Fibroblast of lung (primary cell): ENCODE results near the gene UGDH.

Experiments
- EZH2 ChIP-seq: IDR thresholded peaks from 2 replicates; pipeline ENCODE4 v1.5.1; 2012; ENCODE audit warnings: low read length, control low read depth, mild to moderate bottlenecking; ENCODE audit errors: missing control alignments
- TF ChIP-seq, protein P1 (sequence below), 2 donors: IDR thresholded peaks in 1 of 2; conservative IDR thresholded peaks in 1 of 2; 1 replicate in 1 of 2; 2 replicates in 1 of 2; pipeline ENCODE4 v1.5.1; 2011 to 2012; ENCODE audit warnings: low read length in 2 of 2, control low read depth in 1 of 2, inconsistent platforms in 1 of 2, low read depth in 1 of 2, mild to moderate bottlenecking in 1 of 2

DNA sequence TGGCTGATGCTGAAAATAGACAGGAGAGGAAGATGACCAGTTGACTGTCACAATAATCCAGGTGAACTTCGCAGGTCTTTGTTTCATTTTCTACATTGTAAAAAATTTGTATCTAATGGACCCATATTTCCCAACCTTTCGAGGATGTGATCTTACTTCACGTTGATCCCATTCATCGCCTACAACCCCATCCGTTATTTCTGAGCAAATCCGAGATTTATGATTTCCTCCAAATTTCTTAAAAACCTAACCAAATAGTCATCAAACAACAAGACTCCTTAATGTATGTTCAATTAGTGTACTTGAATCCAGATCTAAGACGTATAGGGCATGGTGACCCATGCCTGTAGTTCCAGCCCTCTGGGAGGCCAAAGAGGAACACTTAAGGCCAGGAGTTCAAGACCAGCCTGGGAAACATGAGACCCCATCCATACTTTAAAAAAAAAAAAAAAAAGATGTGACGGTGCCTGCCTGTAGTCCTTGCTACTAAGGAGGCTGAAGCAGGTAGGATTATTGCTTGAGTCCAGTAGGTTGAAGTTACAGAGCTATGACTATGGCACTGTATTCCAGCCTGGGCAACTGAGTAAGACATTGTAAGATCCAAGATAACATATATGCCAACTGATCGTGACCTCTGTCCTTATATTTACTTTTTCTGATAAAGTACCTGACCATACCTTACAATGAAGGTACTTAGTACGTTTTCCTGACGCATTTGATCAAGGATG lies 74.2 kb downstream of the UGDH start:
- TF ChIP-seq, protein P1, sequence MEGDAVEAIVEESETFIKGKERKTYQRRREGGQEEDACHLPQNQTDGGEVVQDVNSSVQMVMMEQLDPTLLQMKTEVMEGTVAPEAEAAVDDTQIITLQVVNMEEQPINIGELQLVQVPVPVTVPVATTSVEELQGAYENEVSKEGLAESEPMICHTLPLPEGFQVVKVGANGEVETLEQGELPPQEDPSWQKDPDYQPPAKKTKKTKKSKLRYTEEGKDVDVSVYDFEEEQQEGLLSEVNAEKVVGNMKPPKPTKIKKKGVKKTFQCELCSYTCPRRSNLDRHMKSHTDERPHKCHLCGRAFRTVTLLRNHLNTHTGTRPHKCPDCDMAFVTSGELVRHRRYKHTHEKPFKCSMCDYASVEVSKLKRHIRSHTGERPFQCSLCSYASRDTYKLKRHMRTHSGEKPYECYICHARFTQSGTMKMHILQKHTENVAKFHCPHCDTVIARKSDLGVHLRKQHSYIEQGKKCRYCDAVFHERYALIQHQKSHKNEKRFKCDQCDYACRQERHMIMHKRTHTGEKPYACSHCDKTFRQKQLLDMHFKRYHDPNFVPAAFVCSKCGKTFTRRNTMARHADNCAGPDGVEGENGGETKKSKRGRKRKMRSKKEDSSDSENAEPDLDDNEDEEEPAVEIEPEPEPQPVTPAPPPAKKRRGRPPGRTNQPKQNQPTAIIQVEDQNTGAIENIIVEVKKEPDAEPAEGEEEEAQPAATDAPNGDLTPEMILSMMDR (conservative IDR thresholded peaks at IDR 0.05 in 1 of 2, IDR thresholded peaks at IDR 0.05 in 1 of 2; ENCODE audit: low read depth in 1 of 2, low read length in 2 of 2) = no peak
- TF ChIP-seq EZH2 = no peak
